ENCODE measurements around the gene GALM. TPM values are rescaled to one million over a fixed set of nuclear protein-coding genes. Genes with fewer than 3 reads are reported as not detected.
A peak's percentile ranks its signal among the peaks of the same experiment; 100 is the strongest.

The GALM gene
- total and polyA plus RNA-seq, 9 donors: 9.8 to 38.7 (median 12.3) TPM

DNA sequence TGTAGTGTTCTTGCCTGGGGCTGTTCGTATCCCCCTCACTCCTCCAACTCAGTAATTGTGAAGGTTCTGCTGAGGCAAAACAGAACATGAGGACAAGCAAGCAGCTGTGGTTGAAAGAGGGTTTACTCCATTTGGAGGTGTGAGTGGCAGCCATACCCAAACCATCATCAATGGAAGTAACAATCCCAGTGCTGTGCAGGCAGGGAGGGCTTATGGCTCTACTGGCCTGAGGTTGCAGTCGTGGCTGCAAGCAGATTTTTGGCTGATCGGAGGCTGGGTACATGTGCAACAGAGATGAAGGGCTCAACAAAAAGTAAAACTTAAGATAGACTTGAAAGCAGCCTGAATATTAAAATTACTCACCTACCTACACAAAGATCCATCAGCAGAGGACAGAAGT, 72.0 kb downstream of the GALM start:
- no peaks in the 10 kb centered on the region for H3K36me3 ChIP-seq
- intact Hi-C loops (cut with DNase I): loop anchor here (5.0 to 10.0 kb wide), 5 partner anchors 156 to 423 kb away; no protein-coding TSS in a partner anchor

DNA sequence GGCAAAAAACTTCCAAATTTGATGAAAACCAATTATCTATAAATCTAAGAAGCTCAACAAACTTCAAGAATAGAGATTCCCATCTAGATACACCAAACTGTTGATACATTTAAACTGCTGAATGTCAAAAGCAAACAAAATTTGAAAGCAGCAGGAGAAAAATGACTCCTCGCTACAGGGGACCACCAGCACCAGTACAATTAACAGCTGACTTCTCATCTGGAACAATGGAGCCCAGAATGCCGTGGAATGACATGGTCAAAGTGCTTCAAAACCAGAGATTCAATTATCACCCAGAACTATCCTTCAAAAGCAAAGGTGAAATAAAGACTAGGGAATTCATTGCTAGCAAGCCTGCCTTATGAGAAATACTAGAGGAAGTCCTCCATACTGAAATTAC, 73.6 kb downstream of the GALM start:
- Histone ChIP-seq H3K4me3 (no peak overlapping the region), H3K4me1 (ENCODE audit: insufficient read depth) (no peaks in the 10 kb centered on the region), H3K27me3 (no peaks in the 10 kb centered on the region), H3K27ac (no peak overlapping the region), H3K9me3 (no peaks in the 10 kb centered on the region), H3K36me3 (no peaks in the 10 kb centered on the region)
- intact Hi-C loops (cut with DNase I): loop anchor here (5.0 to 10.0 kb wide), 5 partner anchors 157 to 425 kb away; no protein-coding TSS in a partner anchor
- 95 to 99% (median 98%) methylated on average over 2 of the region's 2 CpGs for WGBS, 3 donors
- no peak for TF ChIP-seq CTCF (IDR thresholded peaks at IDR 0.05)
- no peak for TF ChIP-seq POLR2A (IDR thresholded peaks at IDR 0.05)
- no peak for TF ChIP-seq EP300 (IDR thresholded peaks at IDR 0.05)
- DNase-seq: no peak

More for the DNA sequence above, 72.0 kb downstream of the GALM start:
- TF ChIP-seq CTCF (IDR thresholded peaks at IDR 0.05) (no peak), POLR2A (IDR thresholded peaks at IDR 0.05) (no peak), EP300 (IDR thresholded peaks at IDR 0.05) (no peak)
- no peaks in the 10 kb centered on the region for H3K4me1 ChIP-seq (ENCODE audit: insufficient read depth)
- no peak overlapping the region for H3K27ac ChIP-seq
- H3K27me3 ChIP-seq: no peaks in the 10 kb centered on the region
- H3K9me3 ChIP-seq: no peaks in the 10 kb centered on the region
- no peak for DNase-seq
- WGBS, 3 donors: 82 to 90% (median 88%) methylated on average over 3 of the region's 3 CpGs
- H3K4me3 ChIP-seq: no peak overlapping the region

GRCh38 chr2:38740851-38741731, 75.2 kb downstream of the GALM start:
- intact Hi-C loops (cut with DNase I): loop anchor here in 1 of 4 donors (10.0 kb wide), 1 partner anchor 136 kb away; the partner anchor contains the start of gene HNRNPLL
- Histone ChIP-seq H3K27ac (no peak overlapping the region), H3K4me1 (ENCODE audit: insufficient read depth) (no peaks in the 10 kb centered on the region), H3K36me3 (no peaks in the 10 kb centered on the region), H3K27me3 (no peaks in the 10 kb centered on the region), H3K4me3 (no peak overlapping the region), H3K9me3 (no peaks in the 10 kb centered on the region)
- TF ChIP-seq CTCF (IDR thresholded peaks at IDR 0.05) (peak; percentile 62 to 78 (median 67)), POLR2A (IDR thresholded peaks at IDR 0.05) (no peak)
- WGBS, 3 donors: 43 to 52% (median 45%) methylated on average over 11 of the region's 11 CpGs
- peak in 3 of 5 donors; percentile 38 to 57 (median 38) for DNase-seq

DNA sequence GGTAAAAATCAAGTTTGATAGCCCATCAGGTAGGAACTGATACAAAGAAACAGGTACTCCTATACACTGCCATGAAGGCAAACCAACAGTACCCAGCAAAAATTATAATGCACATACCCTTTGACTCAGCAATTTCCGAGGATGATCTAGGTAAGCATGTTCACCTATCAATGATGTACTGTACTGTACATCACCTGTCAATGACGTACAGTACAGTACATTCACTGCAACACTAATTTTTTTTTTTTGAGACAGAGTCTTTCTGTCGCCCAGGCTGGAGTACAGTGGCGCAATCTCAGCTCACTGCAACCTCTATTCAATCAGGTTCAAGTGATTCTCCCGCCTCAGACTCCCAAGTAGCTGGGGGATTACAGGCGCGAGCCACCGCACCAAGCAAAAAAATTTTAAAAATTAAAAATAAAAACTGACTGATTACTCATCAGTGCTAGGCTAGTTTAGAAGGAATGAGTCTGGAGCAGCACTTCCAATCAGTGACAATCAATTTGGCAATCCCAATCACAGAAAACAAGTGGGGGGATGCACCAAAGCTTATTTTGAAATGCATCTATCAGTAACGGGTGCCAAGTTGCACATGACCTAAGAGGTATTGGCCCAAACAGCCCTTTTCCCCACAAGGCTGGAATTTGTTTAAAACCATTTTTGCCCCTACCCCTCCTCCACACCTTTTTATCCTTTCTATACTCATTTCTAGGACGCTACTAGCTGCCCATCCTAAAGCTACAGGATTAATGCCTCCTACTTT, 77.1 kb downstream of the GALM start:
- Histone ChIP-seq H3K9me3 (no peaks in the 10 kb centered on the region), H3K36me3 (no peaks in the 10 kb centered on the region), H3K27me3 (no peaks in the 10 kb centered on the region), H3K4me1 (ENCODE audit: insufficient read depth) (no peaks in the 10 kb centered on the region), H3K27ac (no peak overlapping the region), H3K4me3 (no peak overlapping the region)
- WGBS, 3 donors: 58 to 80% (median 64%) methylated on average over 10 of the region's 10 CpGs
- TF ChIP-seq CTCF (IDR thresholded peaks at IDR 0.05) (no peak), EP300 (IDR thresholded peaks at IDR 0.05) (no peak), POLR2A (IDR thresholded peaks at IDR 0.05) (no peak)
- no peak for DNase-seq
- intact Hi-C loops (cut with DNase I): loop anchor here in 1 of 4 donors (10.0 kb wide), 1 partner anchor 138 kb away; the partner anchor contains the start of gene HNRNPLL
